HepG2 (cell line): ENCODE data around the gene S100A4. TPM values are rescaled to one million over a fixed set of nuclear protein-coding genes. Genes with fewer than 3 reads are reported as not detected.
A peak's percentile ranks its signal among the peaks of the same experiment; 100 is the strongest.

Experiments used
- ATAC-seq: fragments of 200-7000 bp; cut with Tn5 transposase; 3 replicates; pipeline ENCODE4 v1.9.1; 2020; ENCODE audit warnings: mild to moderate bottlenecking, moderate library complexity
- BruUV-seq: library from RNA; stranded (reverse); fragments of 400-500 nt; replicated peaks from 2 replicates; lab custom pipeline; 2021; lab: Mats Ljungman, UMichigan
- CTCF ChIA-PET: fragments of 300-600 bp; formaldehyde crosslinking; extraction: SDS; loops from one replicate; lab custom pipeline; 2021; ENCODE audit warnings: low total read pairs, inconsistent platforms, low intra/inter-chr PET ratio; lab: Yijun Ruan, JAX
- POLR2A ChIA-PET: fragments of 350-600 bp; sonication (Branson Sonifier 250); formaldehyde crosslinking; loops from one replicate; lab custom pipeline; 2020; ENCODE audit warnings: antibody characterized with exemption, inconsistent platforms; lab: Yijun Ruan, JAX
- DNase-seq: peaks from one replicate; pipeline ENCODE4 v3.0.0-alpha.2; 2015; ENCODE audit warnings: low spot score
- FAIRE-seq: peaks from 3 replicates; lab custom pipeline; 2011; peaks lifted over from hg19 to GRCh38; lab: Jason Lieb, UNC
- H2AFZ ChIP-seq: one replicate; pipeline ENCODE4 v1.6.1; 2011; ENCODE audit warnings: low read length, inconsistent platforms
- H3K27ac ChIP-seq: fragments of 300-600 bp; 3 replicates; pipeline ENCODE4 v1.8.0; 2011; ENCODE audit warnings: mixed run types, mild to moderate bottlenecking, mixed read lengths, low read length, inconsistent platforms; ENCODE audit not compliant: insufficient read depth; ENCODE audit errors: extremely low read length
- H3K27me3 ChIP-seq, 2 experiments: fragments of 200-600 bp in 1 of 2; 2 replicates in 1 of 2; 3 replicates in 1 of 2; pipeline versions ENCODE4 v1.6.0 to v1.8.0; 2011; ENCODE audit warnings: low read length in 2 of 2, mild to moderate bottlenecking in 2 of 2, moderate library complexity in 2 of 2, inconsistent platforms in 1 of 2; ENCODE audit not compliant: insufficient read depth in 2 of 2, control insufficient read depth in 1 of 2
- H3K36me3 ChIP-seq, 2 experiments: fragments of 200-600 bp in 1 of 2; replicated peaks in 1 of 2; 2 replicates in 1 of 2; 3 replicates in 1 of 2; pipeline versions ENCODE4 v1.5.1 to v1.8.0; 2011; ENCODE audit warnings: low read length in 2 of 2, inconsistent platforms in 1 of 2; ENCODE audit not compliant: insufficient read depth in 2 of 2, control insufficient read depth in 1 of 2
- H3K4me1 ChIP-seq: 2 replicates; pipeline ENCODE4 v1.5.1; 2012; ENCODE audit warnings: low read length, inconsistent platforms; ENCODE audit not compliant: insufficient read depth
- H3K4me2 ChIP-seq: 2 replicates; pipeline ENCODE4 v1.6.0; 2011; ENCODE audit warnings: low read depth, low read length, inconsistent platforms
- H3K4me3 ChIP-seq, 3 experiments: fragments of 200-600 bp in 1 of 3; sonication (generic), shearing (Covaris generic) in 1 of 3; replicated peaks in 1 of 3; 2 replicates each; pipeline ENCODE4 v1.5.1; 2011 to 2016; ENCODE audit warnings: low read length in 3 of 3, inconsistent platforms in 2 of 3, low read depth in 2 of 3, mild to moderate bottlenecking in 2 of 3, control low read depth in 1 of 3, mixed read lengths in 1 of 3; ENCODE audit not compliant: insufficient read depth in 1 of 3
- H3K79me2 ChIP-seq: one replicate; pipeline ENCODE4 v1.6.1; 2011; ENCODE audit warnings: low read length, inconsistent platforms; ENCODE audit not compliant: insufficient read depth
- H3K9ac ChIP-seq: 2 replicates; pipeline ENCODE4 v1.6.0; 2011; ENCODE audit warnings: mild to moderate bottlenecking, low read depth, low read length, inconsistent platforms; ENCODE audit not compliant: insufficient read depth
- H3K9me3 ChIP-seq: 2 replicates; pipeline ENCODE4 v1.5.1; 2012; ENCODE audit warnings: mild to moderate bottlenecking, low read length
- H4K20me1 ChIP-seq: 2 replicates; pipeline ENCODE4 v1.6.0; 2011; ENCODE audit warnings: inconsistent platforms, mild to moderate bottlenecking, low read length, moderate library complexity; ENCODE audit not compliant: insufficient read depth
- ARID2 ChIP-seq: sonication (generic); formaldehyde crosslinking; IDR thresholded peaks from 2 replicates; pipeline ENCODE4 v1.8.1; 2022; ENCODE audit warnings: mild to moderate bottlenecking, missing genetic modification reagents, borderline replicate concordance
- ATF7-NPFF ChIP-seq: sonication (generic); formaldehyde crosslinking; IDR thresholded peaks from 2 replicates; pipeline ENCODE4 v1.8.1; 2023; ENCODE audit warnings: mild to moderate bottlenecking, low read depth, missing genetic modification reagents, moderate library complexity
- GLMP ChIP-seq: sonication (generic); formaldehyde crosslinking; IDR thresholded peaks from 2 replicates; pipeline ENCODE4 v1.9.0; 2021; ENCODE audit warnings: missing genetic modification reagents, mild to moderate bottlenecking, borderline replicate concordance
- MIER2 ChIP-seq: IDR thresholded peaks from 2 replicates; pipeline ENCODE4 v1.6.1; 2016; ENCODE audit warnings: missing biosample characterization, missing genetic modification reagents
- ZNF160 ChIP-seq: sonication (generic); formaldehyde crosslinking; IDR thresholded peaks from 2 replicates; pipeline ENCODE4 v1.8.0; 2022; ENCODE audit warnings: mild to moderate bottlenecking, inconsistent platforms, missing genetic modification reagents
- ZNF572 ChIP-seq: sonication (generic); formaldehyde crosslinking; IDR thresholded peaks from 2 replicates; pipeline ENCODE4 v1.5.1; 2020; ENCODE audit warnings: mild to moderate bottlenecking, missing genetic modification reagents
- ZUFSP ChIP-seq: sonication (generic); formaldehyde crosslinking; IDR thresholded peaks from 2 replicates; pipeline ENCODE4 v1.9.0; 2021; ENCODE audit warnings: missing genetic modification reagents, mild to moderate bottlenecking, borderline replicate concordance
- WGBS: methylation state at CpG from one replicate; pipeline ENCODE4 v1.1.6; 2017; ENCODE audit warnings: low lambda C conversion rate; 5-methylcytosine and 5-hydroxymethylcytosine counted together
- in situ Hi-C: cut with HindIII; loops from 2 replicates; pipeline ENCODE4 v1.10.0; 2017; ENCODE audit warnings: low pct_unique_long_range_greater_than_20kb; ENCODE audit not compliant: extremely low pct_ligation_motif_present
- intact Hi-C: fragments of 100-400 bp; cut with micrococcal nuclease; formaldehyde crosslinking; loops from one replicate; pipeline ENCODE4 v1.10.0; 2022; ENCODE audit not compliant: unreplicated experiment
- polyA plus RNA-seq, 8 experiments: library from polyadenylated mRNA; depleted of rRNA in 3 of 8; stranded (reverse) in 7 of 8; unstranded in 1 of 8; fragments of >200 nt; fragmentation: Illumina TruSeq in 4 of 8; extraction: Trizol in 4 of 8; gene quantifications; 2 replicates each; pipeline versions ENCODE4 v1.2.1 to v1.2.3, GENCODE V29; 2011 to 2016; ENCODE audit warnings: low read depth in 4 of 8, missing spikeins in 1 of 8, mixed read lengths in 1 of 8; ENCODE audit not compliant: insufficient read depth in 1 of 8
- total RNA-seq, 5 experiments: library from RNA; depleted of rRNA; stranded (reverse); fragments of >200 nt; fragmentation: Illumina TruSeq; extraction: Trizol; gene quantifications; 2 replicates each; pipeline ENCODE4 v1.2.3, GENCODE V29; 2016; ENCODE audit warnings: low read depth in 1 of 5

Gene S100A4
- total and polyA plus RNA-seq, 2 of the 13 experiments (the other 11 are each of a cell fraction or from before 2014, with no cell fraction given), result 12.9 to 20.2 TPM

- TF ChIP-seq ARID2 (no peak), ATF7-NPFF (no peak), ZNF572 (CRISPR knock-in tag) (no peak), MIER2 (CRISPR knock-in tag) (peak; percentile 23; the same call in 1 of the 2 replicates), ZUFSP (CRISPR knock-in tag) (no peak)
These were observed at the start of gene S100A4 (continued) for GRCh38 chr1:153545067-153546055.

GRCh38 chr1:153592748-153593147, 47.1 kb upstream of the S100A4 start:
- H3K27ac ChIP-seq, result no peak overlapping the region
- FAIRE-seq (no peak), ATAC-seq (no peak; the same call in 2 of the 3 replicates), DNase-seq (no peak)
- ChIA-PET POLR2A (interaction anchor here (1.1 to 3.0 kb wide), 2 partner anchors 16 to 34 kb away, joined by 4 to 12 read pairs; partner anchors contain the start of gene S100A13), CTCF (no interaction called here)
- H3K4me1 ChIP-seq, result peaks cover 10% of the 10 kb centered on the region; the same call in 1 of the 2 replicates
- no peaks in the 10 kb centered on the region for H4K20me1 ChIP-seq
- 0 out of 5 replicates have a peak, but pooled peaks cover 0 to 1% of the 10 kb centered on the region in 2 experiments for H3K27me3 ChIP-seq
- H2AFZ ChIP-seq, result no peak overlapping the region
- H3K79me2 ChIP-seq, result no peaks in the 10 kb centered on the region
- no peaks in the 10 kb centered on the region for H3K36me3 ChIP-seq
- H3K4me2 ChIP-seq, result no peak overlapping the region
- BruUV-seq, result no TSS peak
- H3K4me3 ChIP-seq, result no peak overlapping the region
- H3K9me3 ChIP-seq, result no peaks in the 10 kb centered on the region
- H3K9ac ChIP-seq, result no peak overlapping the region
- intact Hi-C loops, result no loop called here
- WGBS, result 48% methylated on average over 4 of the region's 4 CpGs
- no peak for TF ChIP-seq GLMP (CRISPR knock-in tag)
- TF ChIP-seq ZNF160, result no peak
- in situ Hi-C loops, result no loop called here
